ENCODE measurements around the gene HTRA1.

HTRA1 gene

DNA sequence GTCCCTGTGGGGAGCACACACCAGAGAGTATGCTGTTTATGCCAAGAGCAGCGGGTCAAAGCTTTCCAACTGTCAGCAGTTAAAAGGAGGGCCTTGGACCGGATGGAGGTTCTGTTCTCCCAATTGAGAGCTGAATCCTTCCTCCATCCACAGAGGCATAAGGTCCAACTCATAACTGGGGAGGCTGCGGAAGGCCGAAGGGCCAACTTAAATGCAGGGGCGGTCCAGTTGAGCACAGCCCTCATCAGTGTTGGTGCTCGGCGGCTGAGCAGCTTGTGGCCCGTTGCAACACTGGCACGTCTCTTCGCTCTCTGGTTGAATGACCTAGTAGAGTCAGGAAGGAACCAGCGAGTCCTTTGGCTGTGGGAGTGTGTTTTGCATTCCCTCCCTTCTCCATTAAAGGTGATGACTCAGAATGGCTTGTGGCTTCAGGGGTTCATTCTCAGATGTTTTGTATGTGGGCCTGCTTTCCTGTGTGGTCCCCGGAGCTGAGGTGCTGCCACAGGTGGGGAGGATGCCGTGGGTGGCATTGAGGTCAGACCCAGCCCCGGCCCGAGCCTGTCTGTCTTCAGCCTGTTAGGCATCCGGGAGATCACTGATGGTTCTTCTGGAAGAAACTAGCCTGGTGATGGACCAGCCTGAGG is 54.4 kb downstream of the HTRA1 start:
- Mint-ChIP-seq H3K36me3 (no peaks in the 10 kb centered on the region), H3K4me1 (peaks cover 25% of the 10 kb centered on the region), H3K27me3 (peaks cover 10% of the 10 kb centered on the region), H3K27ac (peak overlapping the region; percentile 35), H3K9me3 (no peaks in the 10 kb centered on the region), H3K4me3 (no peak overlapping the region)
- DNase-seq = peak; percentile 67
- CTCF ChIA-PET = interaction anchor here (0.5 to 1.7 kb wide), 6 partner anchors 32 to 217 kb away, joined by 3 to 4 read pairs (median 4); no protein-coding TSS in a partner anchor

DNA sequence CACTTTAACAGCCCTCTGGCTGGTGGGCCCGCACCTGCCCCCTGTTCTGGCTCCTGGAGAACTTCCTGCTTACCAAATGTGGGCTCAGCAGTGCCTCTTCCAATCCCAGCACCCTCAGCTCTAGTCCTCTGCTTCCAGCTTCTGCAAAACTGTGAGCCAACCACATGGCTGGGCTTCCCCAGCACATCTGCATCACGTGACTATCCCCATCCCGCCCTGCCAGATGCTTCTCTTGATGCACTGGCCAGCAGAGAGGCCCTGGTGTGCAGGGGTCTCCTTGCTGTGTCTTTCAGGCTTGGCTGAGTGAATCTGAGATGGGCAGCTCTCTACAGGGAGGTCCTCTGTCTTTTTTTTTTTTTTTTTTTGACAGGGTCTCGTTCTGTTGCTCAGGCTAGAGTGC is 55.4 kb downstream of the HTRA1 start:
- H3K27ac Mint-ChIP-seq = no peak overlapping the region
- H3K4me3 Mint-ChIP-seq = no peak overlapping the region
- no peaks in the 10 kb centered on the region for H3K9me3 Mint-ChIP-seq
- DNase-seq = no peak
- H3K4me1 Mint-ChIP-seq = peaks cover 25% of the 10 kb centered on the region
- H3K36me3 Mint-ChIP-seq = no peaks in the 10 kb centered on the region
- peaks cover 10% of the 10 kb centered on the region for H3K27me3 Mint-ChIP-seq
- CTCF ChIA-PET = interaction anchor here (1.0 to 1.5 kb wide), 4 partner anchors 41 to 218 kb away, joined by 3 to 4 read pairs (median 4); no protein-coding TSS in a partner anchor

DNA sequence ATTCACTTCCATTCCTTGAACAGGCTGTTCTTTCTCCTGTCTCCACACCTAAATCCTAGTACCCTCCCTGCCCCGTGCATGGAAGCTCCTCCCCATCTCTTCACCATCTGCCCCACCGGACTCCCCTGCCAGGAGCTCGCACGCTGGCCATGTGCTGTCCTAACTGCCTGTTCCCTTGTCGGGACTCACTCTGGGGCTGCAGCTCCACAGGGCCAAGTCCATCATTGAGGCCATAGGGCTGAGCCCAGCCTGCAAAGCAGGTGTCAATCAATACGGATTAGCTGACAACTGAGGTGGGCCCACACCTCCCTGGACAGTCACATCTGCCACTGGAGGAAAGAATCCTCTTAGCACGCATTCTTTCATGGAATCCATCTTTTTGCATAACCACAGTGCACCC is 57.8 kb downstream of the HTRA1 start:
- no peak overlapping the region for H3K4me3 Mint-ChIP-seq
- peaks cover 25% of the 10 kb centered on the region for H3K4me1 Mint-ChIP-seq
- peaks cover 12% of the 10 kb centered on the region for H3K27me3 Mint-ChIP-seq
- H3K36me3 Mint-ChIP-seq = no peaks in the 10 kb centered on the region
- H3K9me3 Mint-ChIP-seq = no peaks in the 10 kb centered on the region
- CTCF ChIA-PET = interaction anchor here (1.4 kb wide), 1 partner anchor 46 kb away, joined by 3 read pairs; no protein-coding TSS in a partner anchor
- H3K27ac Mint-ChIP-seq = no peak overlapping the region
- DNase-seq = no peak

- Mint-ChIP-seq H3K36me3 (no peaks in the 10 kb centered on the region), H3K27ac (no peak overlapping the region), H3K9me3 (no peaks in the 10 kb centered on the region), H3K4me3 (no peak overlapping the region), H3K27me3 (peaks cover 16% of the 10 kb centered on the region), H3K4me1 (peaks cover 23% of the 10 kb centered on the region)
- CTCF ChIA-PET = no interaction called here
- DNase-seq = no peak
Observed at GRCh38 chr10:122519873-122520272, 58.5 kb downstream of the HTRA1 start.

DNA sequence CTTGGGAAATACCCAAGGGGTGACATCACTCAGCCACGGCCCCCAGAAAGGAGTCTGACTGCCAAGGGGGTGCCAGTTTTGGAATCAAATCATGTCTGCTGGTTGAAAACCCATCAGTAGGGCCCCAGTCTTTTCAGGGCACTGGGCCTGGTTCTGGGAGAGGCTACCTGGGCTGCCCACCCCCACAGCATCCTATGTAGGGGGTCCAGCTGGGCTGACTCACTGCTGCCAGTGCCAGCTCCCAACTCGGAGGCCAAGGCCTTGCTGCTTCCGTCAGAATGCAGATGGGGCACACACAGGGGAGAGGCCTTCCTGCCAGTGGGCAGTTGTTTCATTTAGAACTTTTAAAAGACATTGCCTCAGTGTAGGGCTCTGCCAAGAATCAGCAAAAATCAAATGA is 59.7 kb downstream of the HTRA1 start:
- Mint-ChIP-seq H3K9me3 (no peaks in the 10 kb centered on the region), H3K27me3 (peaks cover 26% of the 10 kb centered on the region), H3K4me1 (peaks cover 12% of the 10 kb centered on the region), H3K4me3 (no peak overlapping the region), H3K36me3 (no peaks in the 10 kb centered on the region), H3K27ac (no peak overlapping the region)
- CTCF ChIA-PET = no interaction called here
- DNase-seq = no peak

DNA sequence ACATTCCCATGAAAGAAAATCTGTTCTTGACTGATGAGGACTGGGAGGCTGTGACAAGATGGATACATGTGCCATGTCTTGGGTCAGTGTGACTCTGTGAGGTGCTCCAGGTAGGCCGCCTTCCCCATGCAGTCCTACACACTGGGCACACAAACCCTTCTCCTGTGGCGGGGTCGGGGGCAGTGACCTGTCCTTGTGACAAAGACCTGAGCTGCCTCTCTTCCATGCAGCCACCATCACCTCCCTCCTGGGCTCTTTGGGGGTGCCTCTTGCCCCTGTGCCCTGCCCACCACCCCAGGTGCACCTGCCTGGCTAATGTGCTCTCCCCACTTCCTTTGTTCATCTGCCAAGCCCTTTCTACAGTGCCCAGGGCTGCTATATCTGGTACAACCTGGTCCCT is 63.5 kb downstream of the HTRA1 start:
- no peak for DNase-seq
- Mint-ChIP-seq H3K36me3 (no peaks in the 10 kb centered on the region), H3K27me3 (peaks cover 36% of the 10 kb centered on the region), H3K4me3 (no peak overlapping the region), H3K9me3 (no peaks in the 10 kb centered on the region), H3K27ac (no peak overlapping the region), H3K4me1 (no peaks in the 10 kb centered on the region)
- CTCF ChIA-PET = no interaction called here

- H3K4me3 Mint-ChIP-seq = no peak overlapping the region
- no peak for DNase-seq
- no peaks in the 10 kb centered on the region for H3K36me3 Mint-ChIP-seq
- CTCF ChIA-PET = no interaction called here
- H3K9me3 Mint-ChIP-seq = no peaks in the 10 kb centered on the region
- no peaks in the 10 kb centered on the region for H3K4me1 Mint-ChIP-seq
- peaks cover 44% of the 10 kb centered on the region for H3K27me3 Mint-ChIP-seq
- no peak overlapping the region for H3K27ac Mint-ChIP-seq
Observed at GRCh38 chr10:122525788-122526187, 64.4 kb downstream of the HTRA1 start.

DNA sequence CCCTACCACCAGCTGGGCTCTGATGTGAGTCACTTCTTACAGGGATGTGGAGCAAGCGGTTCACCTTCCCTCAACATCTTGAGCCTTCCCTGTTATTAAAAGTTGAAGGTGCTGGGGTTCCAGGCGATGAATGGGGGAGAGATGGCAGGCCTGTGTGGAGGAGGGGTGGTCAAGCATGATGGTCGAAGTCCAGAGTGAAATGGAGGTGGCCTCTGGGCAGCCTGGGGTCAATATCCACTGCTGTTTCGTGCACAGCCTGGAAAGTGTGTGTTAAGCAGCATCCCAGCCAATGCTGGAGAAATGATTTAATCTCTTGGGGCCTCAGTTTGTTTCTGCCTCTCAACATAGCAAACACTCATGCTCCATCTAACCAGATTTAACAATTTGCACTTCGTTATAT is 65.5 kb downstream of the HTRA1 start:
- H3K4me1 Mint-ChIP-seq = no peaks in the 10 kb centered on the region
- H3K4me3 Mint-ChIP-seq = no peak overlapping the region
- no peaks in the 10 kb centered on the region for H3K36me3 Mint-ChIP-seq
- no peak overlapping the region for H3K27ac Mint-ChIP-seq
- CTCF ChIA-PET = no interaction called here
- no peaks in the 10 kb centered on the region for H3K9me3 Mint-ChIP-seq
- peaks cover 48% of the 10 kb centered on the region for H3K27me3 Mint-ChIP-seq
- DNase-seq = no peak

- Mint-ChIP-seq H3K27ac (no peak overlapping the region), H3K4me1 (no peaks in the 10 kb centered on the region), H3K27me3 (peaks cover 42% of the 10 kb centered on the region), H3K36me3 (no peaks in the 10 kb centered on the region), H3K9me3 (no peaks in the 10 kb centered on the region), H3K4me3 (no peak overlapping the region)
- no peak for DNase-seq
- CTCF ChIA-PET = no interaction called here
Observed at GRCh38 chr10:122530177-122530576, 68.8 kb downstream of the HTRA1 start.

DNA sequence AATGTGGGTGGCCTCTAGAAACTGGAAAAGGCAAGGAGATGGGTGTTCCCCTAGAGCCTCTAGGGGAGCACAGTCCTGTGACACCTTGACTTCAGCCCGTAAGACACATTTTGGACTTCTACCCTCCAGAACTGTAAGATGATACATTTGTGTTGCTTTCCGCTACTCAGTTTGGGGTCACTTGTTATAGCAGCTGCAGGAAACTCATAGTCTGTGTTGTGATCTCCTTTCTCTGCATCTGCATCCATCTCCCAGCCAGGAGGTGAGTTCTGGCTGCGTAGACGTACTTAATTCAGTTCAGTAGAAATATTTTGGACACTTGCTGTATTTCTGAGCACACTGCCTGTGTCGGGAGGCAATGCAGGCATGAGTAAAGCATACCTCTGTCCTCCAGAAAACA is 69.9 kb downstream of the HTRA1 start:
- H3K36me3 Mint-ChIP-seq = no peaks in the 10 kb centered on the region
- no peak overlapping the region for H3K27ac Mint-ChIP-seq
- H3K4me3 Mint-ChIP-seq = no peak overlapping the region
- H3K27me3 Mint-ChIP-seq = peaks cover 34% of the 10 kb centered on the region
- CTCF ChIA-PET = no interaction called here
- H3K4me1 Mint-ChIP-seq = no peaks in the 10 kb centered on the region
- DNase-seq = no peak
- H3K9me3 Mint-ChIP-seq = no peaks in the 10 kb centered on the region

DNA sequence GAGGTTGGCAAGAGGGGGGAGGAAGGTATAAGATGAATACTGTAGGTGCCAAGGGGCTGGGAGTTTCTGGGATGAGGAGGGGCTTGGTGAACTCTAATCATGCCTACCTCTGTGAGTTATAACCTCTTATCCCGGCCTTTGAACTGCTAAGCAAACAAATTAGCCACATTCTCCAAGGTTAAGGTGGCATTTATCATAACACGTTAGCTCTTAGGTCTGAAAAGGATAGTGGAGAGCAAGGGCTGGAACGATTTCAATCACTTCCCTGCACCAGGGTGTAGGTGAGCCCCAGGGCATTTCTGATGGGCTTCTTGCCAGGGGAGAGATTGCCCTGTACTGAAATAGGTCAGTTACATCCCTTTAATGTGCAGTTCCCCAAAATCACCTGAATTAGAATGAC is 70.6 kb downstream of the HTRA1 start:
- Mint-ChIP-seq H3K9me3 (no peaks in the 10 kb centered on the region), H3K36me3 (no peaks in the 10 kb centered on the region), H3K27me3 (peaks cover 27% of the 10 kb centered on the region), H3K4me1 (no peaks in the 10 kb centered on the region), H3K27ac (no peak overlapping the region), H3K4me3 (no peak overlapping the region)
- CTCF ChIA-PET = no interaction called here
- no peak for DNase-seq

- peaks cover 27% of the 10 kb centered on the region for H3K27me3 Mint-ChIP-seq
- H3K9me3 Mint-ChIP-seq = no peaks in the 10 kb centered on the region
- H3K4me3 Mint-ChIP-seq = no peak overlapping the region
- H3K4me1 Mint-ChIP-seq = no peaks in the 10 kb centered on the region
- CTCF ChIA-PET = no interaction called here
- no peak overlapping the region for H3K27ac Mint-ChIP-seq
- no peaks in the 10 kb centered on the region for H3K36me3 Mint-ChIP-seq
- no peak for DNase-seq
Observed at GRCh38 chr10:122532601-122533296, 71.4 kb downstream of the HTRA1 start.

- H3K4me1 Mint-ChIP-seq = peaks cover 11% of the 10 kb centered on the region
- peaks cover 23% of the 10 kb centered on the region for H3K27me3 Mint-ChIP-seq
- H3K27ac Mint-ChIP-seq = no peak overlapping the region
Observed at GRCh38 chr10:122537545-122537944, 76.2 kb downstream of the HTRA1 start.

GRCh38 chr10:122541541-122542002 is 80.2 kb downstream of the HTRA1 start:
- Mint-ChIP-seq H3K4me1 (peaks cover 14% of the 10 kb centered on the region), H3K36me3 (no peaks in the 10 kb centered on the region), H3K27ac (no peak overlapping the region), H3K4me3 (no peak overlapping the region), H3K9me3 (no peaks in the 10 kb centered on the region), H3K27me3 (peaks cover 16% of the 10 kb centered on the region)
- DNase-seq = no peak
- CTCF ChIA-PET = no interaction called here

More at GRCh38 chr10:122537545-122537944, 76.2 kb downstream of the HTRA1 start:
- Mint-ChIP-seq H3K4me3 (no peak overlapping the region), H3K36me3 (no peaks in the 10 kb centered on the region), H3K9me3 (no peaks in the 10 kb centered on the region)
- CTCF ChIA-PET = no interaction called here
- DNase-seq = no peak
